Right atrium auricular region (tissue), 2 donors: ENCODE measurements around the gene NOS1. TPM values are rescaled to one million over a fixed set of nuclear protein-coding genes. Genes with fewer than 3 reads are reported as not detected.

Experiments used
- DNase-seq: peaks from one replicate; pipeline ENCODE4 v3.0.0-alpha.2; 2019; ENCODE audit warnings: low spot score
- H3K27ac ChIP-seq, 2 donors: fragments of 200-600 bp; sonication (generic); 1 replicate in 1 of 2; 2 replicates in 1 of 2; pipeline ENCODE4 v1.5.1; 2016 to 2019
- H3K27me3 ChIP-seq, 2 donors: fragments of 200-600 bp; sonication (generic); one replicate each; pipeline versions ENCODE4 v1.5.1 to v1.6.0; 2017 to 2019
- H3K36me3 ChIP-seq: fragments of 200-600 bp; sonication (generic); one replicate; pipeline ENCODE4 v1.5.1; 2016
- H3K4me1 ChIP-seq, 2 donors: fragments of 200-600 bp; sonication (generic); one replicate each; pipeline versions ENCODE4 v1.5.1 to v1.6.0; 2017 to 2019
- H3K4me3 ChIP-seq, 2 donors: fragments of 200-600 bp; sonication (generic); 1 replicate in 1 of 2; 2 replicates in 1 of 2; pipeline ENCODE4 v1.5.1; 2017 to 2019; ENCODE audit warnings: mild to moderate bottlenecking in 1 of 2, moderate library complexity in 1 of 2
- H3K9me3 ChIP-seq, 2 donors: fragments of 200-600 bp; sonication (generic); one replicate each; pipeline ENCODE4 v1.5.1; 2019
- CTCF ChIP-seq, 2 donors: fragments of 200-600 bp; sonication (generic); IDR thresholded peaks; one replicate each; pipeline ENCODE4 v1.5.1; 2019; ENCODE audit warnings: antibody characterized with exemption in 2 of 2
- total RNA-seq, 2 donors: library from RNA; depleted of rRNA; stranded (reverse); fragments of >200 nt; gene quantifications; one replicate each; pipeline ENCODE4 v1.1.0, GENCODE V29; 2016

The NOS1 gene
- total RNA-seq, 2 donors from 2014 or later = 0.04 to 0.67 TPM

- Histone ChIP-seq H3K9me3 (no peaks in the 10 kb centered on the region), H3K27me3 (no peaks in the 10 kb centered on the region), H3K36me3 (no peaks in the 10 kb centered on the region), H3K27ac (no peak overlapping the region), H3K4me1 (peaks cover 0 to 17% of the 10 kb centered on the region in 2 donors), H3K4me3 (no peak overlapping the region)
- no peak for TF ChIP-seq CTCF (IDR thresholded peaks at IDR 0.05)
- DNase-seq = no peak
Measured at GRCh38 chr12:117192057-117192456, 169.4 kb downstream of the NOS1 start.

- H3K4me1 ChIP-seq = peaks cover 0 to 17% of the 10 kb centered on the region in 2 donors
- peak within 1 kb of the TSS; percentile 81 to 85 for H3K4me3 ChIP-seq
- H3K36me3 ChIP-seq = peaks cover 11% of the 10 kb centered on the region
- peak; percentile 89 for DNase-seq
- no peak for TF ChIP-seq CTCF (IDR thresholded peaks at IDR 0.05)
- H3K27ac ChIP-seq = peak within 1 kb of the TSS; percentile 80 to 86
- H3K27me3 ChIP-seq = no peaks in the 10 kb centered on the region
- H3K9me3 ChIP-seq = no peaks in the 10 kb centered on the region
Measured at GRCh38 chr12:117190210-117190781, 171.1 kb downstream of the NOS1 start, which contains the start of gene FBXO21. FBXO21 (minus strand) TSS chr12:117190470; CDS start chr12:117190456, 14 bp downstream.

GRCh38 chr12:117189725-117190209, 171.7 kb downstream of the NOS1 start:
- no peaks in the 10 kb centered on the region for H3K27me3 ChIP-seq
- H3K9me3 ChIP-seq = no peaks in the 10 kb centered on the region
- H3K36me3 ChIP-seq = peaks cover 16% of the 10 kb centered on the region
- peak overlapping the region; percentile 80 to 86 for H3K27ac ChIP-seq
- peak overlapping the region; percentile 81 to 85 for H3K4me3 ChIP-seq
- H3K4me1 ChIP-seq = peaks cover 0 to 17% of the 10 kb centered on the region in 2 donors
- TF ChIP-seq CTCF (IDR thresholded peaks at IDR 0.05) = no peak
- no peak for DNase-seq

GRCh38 chr12:117188961-117189724, 172.3 kb downstream of the NOS1 start:
- no peak for DNase-seq
- peaks cover 22% of the 10 kb centered on the region for H3K36me3 ChIP-seq

GRCh38 chr12:117188121-117188665, 173.2 kb downstream of the NOS1 start:
- TF ChIP-seq CTCF (IDR thresholded peaks at IDR 0.05) = no peak
- no peaks in the 10 kb centered on the region for H3K9me3 ChIP-seq
- DNase-seq = no peak
- H3K4me1 ChIP-seq = peaks cover 0 to 17% of the 10 kb centered on the region in 2 donors
- H3K4me3 ChIP-seq = no peak overlapping the region
- H3K36me3 ChIP-seq = peaks cover 30% of the 10 kb centered on the region
- H3K27ac ChIP-seq = peak overlapping the region in 1 of 2 donors; percentile 80
- H3K27me3 ChIP-seq = no peaks in the 10 kb centered on the region

More at GRCh38 chr12:117188961-117189724, 172.3 kb downstream of the NOS1 start:
- Histone ChIP-seq H3K27me3 (no peaks in the 10 kb centered on the region), H3K4me3 (peak overlapping the region; percentile 81 to 85), H3K4me1 (peaks cover 0 to 17% of the 10 kb centered on the region in 2 donors), H3K9me3 (no peaks in the 10 kb centered on the region), H3K27ac (peak overlapping the region; percentile 80 to 86)
- TF ChIP-seq CTCF (IDR thresholded peaks at IDR 0.05) = no peak
